GM21515 (cell line): ENCODE results near the gene PCGF3.
"Not testable (repeated sequence)": the region's sequence is repeated elsewhere in the genome, so short reads cannot be mapped to it uniquely, and the experiment has no call there.

ENCODE experiments used
- ATAC-seq: cut with Tn5 transposase; IDR thresholded peaks from one replicate; pipeline ENCODE4 v1.9.1; 2021; ENCODE audit not compliant: unreplicated experiment

Gene PCGF3

GRCh38 chr4:780255-780654 lies 74.6 kb downstream of the PCGF3 start:
- ATAC-seq, result not testable (repeated sequence)

GRCh38 chr4:780716-781492 lies 75.3 kb downstream of the PCGF3 start:
- ATAC-seq, result no peak

- peak; percentile 95 for ATAC-seq
Observed at GRCh38 chr4:781493-782216, 76.0 kb downstream of the PCGF3 start.

DNA sequence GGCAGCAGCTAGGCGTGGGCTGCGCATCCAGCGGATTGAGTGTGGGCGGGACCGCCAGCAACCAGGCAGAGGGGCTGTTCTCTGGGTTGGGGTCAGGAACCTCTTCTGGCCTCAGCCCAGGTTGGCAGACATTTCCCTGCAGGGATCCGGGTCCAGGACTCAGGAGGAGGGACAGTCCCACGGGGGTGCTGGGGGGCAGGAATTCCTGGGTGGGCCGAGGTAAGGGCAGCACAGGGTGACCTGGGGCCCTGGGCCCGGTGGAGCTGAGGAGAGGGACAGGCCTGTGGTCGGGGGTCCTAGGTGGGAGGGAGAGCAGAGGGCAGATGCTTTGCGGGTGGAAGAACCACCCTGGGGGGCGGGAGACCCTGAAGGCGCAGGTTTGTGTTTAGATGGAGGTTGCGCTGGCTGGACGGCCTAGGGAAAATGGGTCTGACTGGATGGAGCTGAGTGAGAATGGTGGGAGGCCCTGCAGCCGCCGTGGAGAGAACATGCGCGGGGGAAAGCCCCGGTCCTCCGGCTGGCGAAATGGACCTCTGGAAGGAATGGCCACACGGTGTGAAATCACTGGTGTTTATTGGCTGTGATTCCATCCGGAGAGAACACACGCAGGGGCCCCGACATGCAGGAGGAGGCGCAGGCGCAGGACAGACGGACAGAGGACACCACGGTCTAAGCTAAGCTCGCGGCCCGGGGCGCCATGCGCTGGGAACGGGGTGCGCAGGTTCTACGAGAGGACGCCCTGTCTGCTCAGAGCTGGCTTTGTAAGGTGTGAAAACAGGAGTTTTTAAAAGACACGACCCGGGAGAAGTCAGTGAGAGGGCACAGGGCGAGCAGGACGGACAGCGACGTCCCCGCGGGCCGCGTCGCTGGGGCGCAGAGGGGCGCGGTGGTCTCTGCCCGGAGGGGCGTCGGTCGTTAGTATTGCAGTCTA lies 79.0 kb downstream of the PCGF3 start:
- no peak for ATAC-seq

- no peak for ATAC-seq
Observed at GRCh38 chr4:785332-786073, 79.9 kb downstream of the PCGF3 start.

DNA sequence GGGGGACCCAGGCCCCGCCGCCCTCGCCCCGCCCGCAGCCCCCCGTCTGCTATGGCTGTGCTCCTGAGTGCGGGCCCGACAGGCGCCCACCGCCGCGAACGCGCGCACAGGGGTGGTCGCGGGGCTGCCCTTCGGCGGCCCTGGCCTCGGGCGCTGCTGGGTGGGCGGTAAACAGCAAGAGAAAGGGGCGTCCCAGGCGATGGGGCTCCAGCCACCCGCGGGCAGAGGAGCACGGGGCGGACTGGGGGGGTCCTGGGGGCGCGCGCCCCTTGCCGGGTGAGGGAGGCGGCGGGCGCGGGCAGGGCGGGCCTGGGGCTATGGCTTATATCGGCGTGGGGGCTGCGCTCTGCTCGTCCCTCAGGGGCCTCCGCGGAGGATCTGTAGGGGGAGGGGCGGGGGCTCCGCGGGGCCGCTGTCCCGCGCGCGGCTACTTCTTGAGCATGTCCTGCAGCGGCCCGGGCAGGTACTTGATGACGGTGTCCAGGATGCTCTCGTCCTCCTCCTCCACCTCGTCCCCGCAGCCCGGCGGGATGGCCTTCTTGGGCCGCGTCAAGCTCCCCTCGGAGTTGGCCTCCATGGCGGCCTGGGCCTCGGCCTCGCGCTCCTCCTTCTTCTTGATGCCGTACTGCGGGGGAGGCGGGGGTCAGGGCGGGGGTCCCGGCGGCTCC lies 80.6 kb downstream of the PCGF3 start:
- no peak for ATAC-seq

DNA sequence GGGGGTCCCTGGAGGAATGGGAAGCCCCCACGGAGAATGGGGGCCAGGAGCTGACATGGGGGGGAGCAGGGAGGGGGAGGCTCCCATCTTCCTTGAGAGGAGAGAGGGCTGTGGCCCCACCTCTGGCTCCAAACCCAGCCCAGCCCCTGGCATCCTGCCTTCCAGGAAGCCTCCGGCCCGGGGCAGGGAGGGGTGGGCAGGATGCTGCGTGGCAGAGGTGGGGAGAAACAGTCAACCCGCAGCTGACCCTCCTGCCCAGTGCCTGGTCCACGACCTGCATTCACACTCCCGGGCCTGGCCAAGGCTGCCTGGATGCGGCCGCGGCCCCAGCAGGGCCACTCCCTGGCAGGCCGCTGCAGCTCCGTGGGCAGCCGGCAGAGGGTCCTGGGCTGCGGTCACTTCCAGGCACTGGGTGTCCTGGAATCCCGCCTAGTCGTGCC lies 81.2 kb downstream of the PCGF3 start:
- no peak for ATAC-seq

DNA sequence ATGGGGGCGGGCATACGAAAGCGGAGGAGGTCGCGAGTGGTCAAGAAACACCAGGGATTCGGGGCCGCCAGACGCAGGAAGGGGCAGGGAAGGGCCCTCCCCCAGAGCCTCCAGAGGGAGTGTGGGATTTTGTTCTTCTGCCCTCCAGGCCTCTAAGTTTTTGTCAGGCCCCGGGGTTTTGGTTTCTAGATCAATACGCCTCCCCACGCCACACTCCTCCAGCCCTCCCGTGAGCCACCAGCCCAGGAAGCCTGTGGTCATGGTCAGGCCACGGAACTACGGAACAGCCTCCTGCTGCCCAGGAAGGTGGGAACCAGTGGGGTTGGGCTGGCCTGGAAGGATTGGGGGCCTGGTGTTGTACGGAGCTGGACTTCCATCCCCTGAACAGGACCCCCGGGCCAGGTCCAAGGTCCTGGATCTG lies 81.9 kb downstream of the PCGF3 start:
- ATAC-seq, result no peak

- ATAC-seq, result no peak
Observed at GRCh38 chr4:788006-788635, 82.5 kb downstream of the PCGF3 start.

DNA sequence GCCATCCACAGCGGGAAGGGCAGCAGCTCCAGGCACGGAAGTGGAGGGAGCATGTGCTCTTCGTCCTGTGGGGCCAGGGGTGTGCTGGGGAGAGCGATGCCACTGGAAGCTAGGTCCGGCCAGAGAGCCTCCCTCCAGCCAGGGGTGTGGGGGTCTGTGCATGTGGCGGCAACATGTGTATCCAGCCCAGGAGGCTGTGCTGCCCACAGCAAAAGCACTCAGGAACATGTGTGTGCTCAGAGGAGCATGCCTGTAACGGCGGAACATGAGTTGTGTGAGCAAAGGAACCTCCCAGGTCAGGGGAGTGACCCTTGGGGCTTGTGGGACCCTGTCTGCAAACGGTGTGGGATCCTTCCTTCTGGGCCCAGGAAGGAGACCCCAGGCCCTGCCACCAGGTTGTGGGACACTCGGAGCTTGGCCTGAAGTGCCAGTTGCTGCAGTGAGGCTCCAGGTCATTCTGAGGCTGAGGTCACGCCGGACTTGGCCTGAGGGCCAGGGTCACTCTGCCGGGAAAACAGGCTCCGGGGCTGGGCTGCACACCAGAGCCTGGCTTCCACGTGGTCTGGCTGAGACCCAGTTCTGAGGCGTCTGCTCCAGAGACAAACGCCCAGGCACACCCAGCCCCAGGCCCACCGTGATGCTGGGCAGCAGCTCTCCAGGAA lies 83.1 kb downstream of the PCGF3 start:
- no peak for ATAC-seq

DNA sequence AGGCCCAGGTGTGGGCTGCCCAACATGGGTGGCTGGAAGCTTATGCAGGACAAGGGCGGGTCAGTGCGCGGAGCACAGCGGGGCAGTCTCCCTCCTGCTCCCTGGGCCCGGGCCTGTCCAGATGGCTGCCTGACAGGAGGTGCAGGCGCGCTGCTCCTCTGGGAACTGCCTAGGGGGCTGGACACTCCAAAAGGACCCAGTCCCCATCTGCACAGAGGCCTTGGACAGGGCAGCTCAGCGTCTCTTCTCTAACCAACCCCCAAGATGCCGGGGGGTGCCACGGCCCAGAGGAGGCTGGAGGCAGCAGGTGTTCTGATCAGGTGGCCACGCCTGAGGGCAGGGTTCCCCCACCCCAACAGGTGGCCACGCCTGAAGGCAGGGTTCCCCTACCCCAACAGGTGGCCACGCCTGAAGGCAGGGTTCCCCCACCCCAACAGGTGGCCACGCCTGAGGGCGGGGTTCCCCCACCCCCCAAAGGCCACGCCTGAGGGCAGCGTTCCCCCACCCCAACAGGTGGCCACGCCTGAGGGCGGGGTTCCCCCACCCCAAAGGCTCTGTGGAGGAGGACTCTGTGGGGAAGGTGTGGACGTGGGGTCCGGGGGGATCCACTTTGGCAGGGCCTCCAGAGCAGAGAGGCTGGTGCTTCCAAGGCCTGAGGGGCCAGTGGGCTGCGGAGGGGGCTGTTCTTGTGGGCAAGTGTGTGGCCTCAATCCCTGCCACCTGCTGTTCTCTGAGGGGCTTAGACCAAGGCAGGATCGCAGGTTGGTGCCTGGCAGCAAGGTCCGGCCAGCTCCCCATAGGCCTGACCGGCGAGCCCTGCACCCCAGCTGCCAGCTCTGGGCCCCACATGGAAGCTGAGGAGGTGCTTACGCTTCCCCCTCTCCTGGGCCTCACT lies 84.2 kb downstream of the PCGF3 start:
- ATAC-seq, result no peak

- ATAC-seq, result no peak
Observed at GRCh38 chr4:790466-790820, 84.8 kb downstream of the PCGF3 start.

DNA sequence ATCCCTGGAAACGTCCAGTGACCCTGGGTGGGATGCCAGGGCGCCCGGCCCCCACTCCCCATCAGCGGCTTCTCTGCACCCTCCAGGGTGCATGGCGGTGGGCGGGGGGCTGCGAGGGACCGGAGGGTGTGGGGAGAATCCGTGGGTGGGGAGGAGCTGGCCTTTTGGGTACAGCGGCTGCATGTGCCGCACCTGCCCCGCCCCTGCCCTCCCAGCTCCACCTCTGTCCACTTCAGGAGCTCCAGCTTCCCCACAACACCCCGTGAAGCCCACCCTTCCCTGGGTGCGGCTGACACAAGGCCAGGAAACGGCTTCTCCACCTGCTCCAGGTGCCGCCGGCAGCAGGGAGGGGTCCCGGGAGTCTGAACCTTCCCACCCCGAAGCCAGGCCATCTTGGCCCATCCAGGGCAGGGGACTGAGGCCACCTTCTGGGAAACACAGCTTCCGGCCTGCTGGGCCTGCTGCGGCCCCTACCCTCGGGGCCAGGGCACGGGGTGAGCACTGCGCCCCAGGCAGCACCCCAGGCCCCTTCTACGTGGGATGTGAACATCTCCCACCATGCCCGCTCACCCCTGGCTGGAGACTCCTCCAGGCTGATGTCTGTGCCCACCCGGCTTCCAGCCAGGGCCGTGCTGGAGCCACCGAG lies 85.7 kb downstream of the PCGF3 start:
- ATAC-seq, result no peak

DNA sequence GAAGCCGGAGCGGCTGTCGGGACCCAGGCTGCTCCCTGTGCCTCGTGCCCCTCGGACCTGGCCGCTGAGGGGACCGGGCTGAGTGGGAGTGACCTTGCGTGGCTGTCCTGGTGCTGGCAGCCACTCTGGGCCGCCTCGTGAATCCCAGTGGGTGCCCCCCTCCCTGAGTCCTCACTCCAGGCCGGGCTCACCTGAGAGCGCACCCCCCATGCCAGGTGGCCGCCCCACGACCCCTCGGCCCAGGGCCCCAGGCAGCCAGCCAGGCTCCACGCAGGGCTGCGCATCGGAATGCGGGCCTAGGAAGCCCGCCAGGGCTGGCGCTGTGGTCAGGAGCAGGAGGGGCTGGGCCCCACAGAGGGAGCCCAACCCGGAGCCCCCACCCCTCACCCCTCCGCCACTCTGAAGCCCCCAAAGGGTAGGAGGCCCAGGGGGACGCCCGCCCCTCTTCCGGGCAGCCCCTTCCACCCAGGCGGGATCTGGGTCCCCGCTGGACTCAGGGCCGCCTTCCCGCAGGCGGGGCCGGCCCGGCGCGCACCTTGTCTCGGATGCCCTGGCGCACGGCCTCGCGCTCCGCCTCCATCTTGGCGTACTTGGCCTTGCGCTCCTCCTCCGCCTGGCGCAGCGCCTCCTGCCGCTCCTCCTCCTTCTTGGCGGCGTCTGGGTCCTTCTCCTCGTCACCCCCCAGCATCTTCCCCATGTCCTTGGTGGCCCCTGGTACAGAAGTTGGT lies 86.4 kb downstream of the PCGF3 start:
- ATAC-seq, result no peak

DNA sequence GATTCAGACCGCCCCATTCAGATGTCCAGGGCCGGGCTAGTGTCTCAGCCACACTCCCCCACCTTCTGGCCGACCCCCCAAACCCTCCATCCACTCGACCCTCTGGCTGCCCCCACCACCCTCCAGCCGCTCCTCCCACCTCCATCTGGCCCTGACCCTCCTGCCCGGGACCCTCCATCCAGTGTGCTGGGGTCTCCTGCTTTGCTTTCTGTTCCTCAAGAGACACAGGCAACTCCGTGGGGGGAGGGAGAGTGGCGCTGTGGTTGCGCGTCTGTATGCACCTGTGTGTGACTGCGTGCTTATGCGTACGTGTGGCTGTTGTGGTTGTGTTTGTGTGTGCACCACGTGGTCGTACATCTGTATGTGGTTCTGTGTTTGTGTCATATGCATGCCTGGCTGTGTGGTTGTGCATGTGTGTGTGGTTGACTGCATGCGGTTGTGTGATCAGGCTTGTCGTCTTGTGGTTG lies 87.0 kb downstream of the PCGF3 start:
- no peak for ATAC-seq

GRCh38 chr4:793093-793861 lies 87.6 kb downstream of the PCGF3 start:
- ATAC-seq, result no peak
